CD4-positive, alpha-beta T cell (primary cell): ENCODE measurements around the gene NCKAP5. TPM values are rescaled to one million over a fixed set of nuclear protein-coding genes. Genes with fewer than 3 reads are reported as not detected.

Source experiments
- ATAC-seq: fragments of 200-7000 bp; cut with Tn5 transposase; one replicate; pipeline ENCODE4 v1.10.0; 2022; ENCODE audit warnings: mild to moderate bottlenecking; ENCODE audit not compliant: poor library complexity
- CTCF ChIA-PET: fragments of 350-600 bp; sonication (Branson Sonifier 250); formaldehyde crosslinking; loops from one replicate; lab custom pipeline; 2021; ENCODE audit warnings: antibody characterized with exemption, inconsistent platforms; lab: Charles Lee
- POLR2A ChIA-PET: fragments of 350-600 bp; sonication (Branson Sonifier 250); formaldehyde crosslinking; loops from one replicate; lab custom pipeline; 2021; ENCODE audit warnings: antibody characterized with exemption, inconsistent platforms; lab: Charles Lee
- DNase-seq, 14 experiments: peaks; one replicate each; pipeline ENCODE4 v3.0.0-alpha.2; 2013 to 2020; ENCODE audit warnings: mixed read lengths in 2 of 14
- H3K27ac ChIP-seq, 2 donors: one replicate each; pipeline versions ENCODE4 v1.5.1 to v1.7.0; 2013; ENCODE audit warnings: low read length in 2 of 2, low read depth in 1 of 2, mild to moderate bottlenecking in 1 of 2
- H3K27me3 ChIP-seq, 2 experiments: 1 replicate in 1 of 2; 2 replicates in 1 of 2; pipeline versions ENCODE4 v1.6.1 to v1.7.0; 2013; ENCODE audit warnings: low read length in 2 of 2, control low read depth in 1 of 2, mild to moderate bottlenecking in 1 of 2, moderate library complexity in 1 of 2; ENCODE audit not compliant: insufficient read depth in 2 of 2, control insufficient read depth in 1 of 2
- H3K36me3 ChIP-seq: one replicate; pipeline ENCODE4 v1.6.1; 2013; ENCODE audit warnings: low read length, control low read depth; ENCODE audit not compliant: insufficient read depth
- H3K4me1 ChIP-seq: one replicate; pipeline ENCODE4 v1.6.1; 2013; ENCODE audit warnings: low read length, control low read depth; ENCODE audit not compliant: insufficient read depth
- H3K4me3 ChIP-seq: one replicate; pipeline ENCODE4 v1.5.1; 2013; ENCODE audit warnings: mild to moderate bottlenecking, low read length, moderate library complexity
- H3K9me3 ChIP-seq, 2 experiments: 1 replicate in 1 of 2; 2 replicates in 1 of 2; pipeline versions ENCODE4 v1.6.1 to v1.7.0; 2013; ENCODE audit warnings: low read length in 2 of 2, mild to moderate bottlenecking in 2 of 2, control low read depth in 1 of 2, moderate library complexity in 1 of 2; ENCODE audit not compliant: control insufficient read depth in 1 of 2, insufficient read depth in 1 of 2
- H3K27ac Mint-ChIP-seq: one replicate; pipeline ENCODE4 v1.8.0; 2020; ENCODE audit warnings: mixed read lengths
- H3K27me3 Mint-ChIP-seq: one replicate; pipeline ENCODE4 v1.8.0; 2021; ENCODE audit warnings: mixed read lengths
- H3K36me3 Mint-ChIP-seq: one replicate; pipeline ENCODE4 v1.8.0; 2021; ENCODE audit warnings: low read depth, mixed read lengths
- H3K4me1 Mint-ChIP-seq: one replicate; pipeline ENCODE4 v1.8.0; 2021; ENCODE audit warnings: low read depth, mixed read lengths
- H3K4me3 Mint-ChIP-seq: one replicate; pipeline ENCODE4 v1.8.0; 2020; ENCODE audit warnings: mild to moderate bottlenecking, mixed read lengths
- H3K9me3 Mint-ChIP-seq: one replicate; pipeline ENCODE4 v1.8.0; 2020; ENCODE audit warnings: mixed read lengths
- intact Hi-C, 2 experiments: fragments of 100-400 bp; cut with DNase I in 1 of 2; cut with micrococcal nuclease in 1 of 2; formaldehyde crosslinking; loops; one replicate each; pipeline versions ENCODE4 v1.15.1 to v1.9.0; 2023 to 2025; cut with DNase I, micrococcal nuclease
- total RNA-seq, 174 experiments: library from RNA in 2 of 174; stranded (reverse) in 2 of 174; gene quantifications; one replicate each; pipeline ENCODE4 v1.2.3 and lab custom pipeline; 2021 to 2026
- TF ChIP-seq, protein P1 (sequence below): fragments of 200-600 bp; IDR thresholded peaks from one replicate; pipeline ENCODE4 v1.8.0; 2022; ENCODE audit warnings: antibody characterized with exemption, mild to moderate bottlenecking

The NCKAP5 gene
- total RNA-seq, 2 experiments from 2014 or later, result not detected

DNA sequence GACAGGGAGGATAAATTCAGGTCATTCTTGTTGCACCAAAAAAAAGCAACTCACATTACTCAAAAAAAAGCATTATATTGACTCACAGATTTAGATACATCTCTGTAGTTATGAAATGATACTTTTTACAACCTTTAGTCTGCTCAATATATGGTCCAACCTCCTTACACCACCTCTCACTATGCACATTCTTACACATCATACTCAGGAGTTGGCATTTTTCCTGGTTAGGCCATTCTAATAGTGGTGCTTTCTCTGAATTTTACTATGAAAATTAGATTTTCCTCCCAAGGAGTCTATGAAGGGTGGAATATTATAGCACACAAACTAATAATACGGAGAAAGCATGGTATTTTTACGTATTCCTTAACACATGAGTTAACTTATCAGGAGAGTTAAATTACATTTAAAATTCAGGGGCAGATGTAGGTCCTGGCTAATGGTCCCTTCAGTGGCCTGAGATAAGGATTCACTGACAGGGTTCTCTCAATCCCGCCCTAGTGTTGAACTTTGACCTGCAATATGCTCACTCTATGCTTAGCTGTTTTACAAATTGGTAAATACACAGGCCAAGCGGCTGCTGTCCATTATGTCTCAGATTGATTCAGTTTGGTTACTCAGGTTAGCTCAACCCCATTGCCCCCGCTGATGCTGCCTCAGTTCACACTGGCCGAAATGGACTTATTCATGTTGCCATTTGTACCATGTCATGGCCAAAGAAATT is 153.6 kb downstream of the NCKAP5 start:
- no peak for DNase-seq
- ChIA-PET POLR2A (no interaction called here), CTCF (no interaction called here)
- Histone ChIP-seq H3K27ac (no peak overlapping the region), H3K4me3 (no peak overlapping the region), H3K27me3 (no peaks in the 10 kb centered on the region), H3K4me1 (no peaks in the 10 kb centered on the region), H3K9me3 (peaks cover 0 to 4% of the 10 kb centered on the region in 2 experiments), H3K36me3 (no peaks in the 10 kb centered on the region)
- no peak overlapping the region for H3K27ac Mint-ChIP-seq
- H3K36me3 Mint-ChIP-seq, result no peaks in the 10 kb centered on the region
- no peaks in the 10 kb centered on the region for H3K4me1 Mint-ChIP-seq
- H3K27me3 Mint-ChIP-seq, result no peaks in the 10 kb centered on the region
- intact Hi-C loops, result no loop called here
- H3K9me3 Mint-ChIP-seq, result no peaks in the 10 kb centered on the region
- ATAC-seq, result no peak
- no peak overlapping the region for H3K4me3 Mint-ChIP-seq
- TF ChIP-seq, protein P1, sequence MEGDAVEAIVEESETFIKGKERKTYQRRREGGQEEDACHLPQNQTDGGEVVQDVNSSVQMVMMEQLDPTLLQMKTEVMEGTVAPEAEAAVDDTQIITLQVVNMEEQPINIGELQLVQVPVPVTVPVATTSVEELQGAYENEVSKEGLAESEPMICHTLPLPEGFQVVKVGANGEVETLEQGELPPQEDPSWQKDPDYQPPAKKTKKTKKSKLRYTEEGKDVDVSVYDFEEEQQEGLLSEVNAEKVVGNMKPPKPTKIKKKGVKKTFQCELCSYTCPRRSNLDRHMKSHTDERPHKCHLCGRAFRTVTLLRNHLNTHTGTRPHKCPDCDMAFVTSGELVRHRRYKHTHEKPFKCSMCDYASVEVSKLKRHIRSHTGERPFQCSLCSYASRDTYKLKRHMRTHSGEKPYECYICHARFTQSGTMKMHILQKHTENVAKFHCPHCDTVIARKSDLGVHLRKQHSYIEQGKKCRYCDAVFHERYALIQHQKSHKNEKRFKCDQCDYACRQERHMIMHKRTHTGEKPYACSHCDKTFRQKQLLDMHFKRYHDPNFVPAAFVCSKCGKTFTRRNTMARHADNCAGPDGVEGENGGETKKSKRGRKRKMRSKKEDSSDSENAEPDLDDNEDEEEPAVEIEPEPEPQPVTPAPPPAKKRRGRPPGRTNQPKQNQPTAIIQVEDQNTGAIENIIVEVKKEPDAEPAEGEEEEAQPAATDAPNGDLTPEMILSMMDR, result no peak

DNA sequence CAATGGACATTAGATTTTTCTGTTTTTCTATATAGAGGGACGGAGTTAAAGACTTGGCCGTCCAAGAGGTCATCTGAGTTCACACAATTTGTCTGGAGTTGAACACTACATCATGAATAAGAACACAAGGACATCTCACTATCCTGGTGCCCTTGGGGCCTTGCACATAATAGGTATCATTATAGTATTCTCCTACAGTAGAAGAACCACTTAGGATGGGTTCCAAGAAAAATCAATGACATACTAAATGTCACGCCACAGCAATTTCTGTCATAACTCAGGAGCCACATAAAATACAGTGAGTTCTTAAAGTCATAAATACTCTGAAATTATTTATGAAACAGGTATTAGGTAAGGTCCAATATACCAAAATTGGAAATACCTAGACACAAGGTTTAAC is 154.4 kb downstream of the NCKAP5 start:
- Mint-ChIP-seq H3K27ac (no peak overlapping the region), H3K4me1 (no peaks in the 10 kb centered on the region), H3K36me3 (no peaks in the 10 kb centered on the region), H3K4me3 (no peak overlapping the region), H3K9me3 (no peaks in the 10 kb centered on the region), H3K27me3 (no peaks in the 10 kb centered on the region)
- H3K27me3 ChIP-seq, result no peaks in the 10 kb centered on the region
- no peaks in the 10 kb centered on the region for H3K36me3 ChIP-seq
- H3K4me3 ChIP-seq, result no peak overlapping the region
- TF ChIP-seq, protein P1, result no peak
- no peak for ATAC-seq
- CTCF ChIA-PET, result no interaction called here
- H3K27ac ChIP-seq, result no peak overlapping the region
- intact Hi-C loops, result no loop called here
- DNase-seq, result no peak
- no peaks in the 10 kb centered on the region for H3K4me1 ChIP-seq
- POLR2A ChIA-PET, result no interaction called here
- H3K9me3 ChIP-seq, result peaks cover 0 to 4% of the 10 kb centered on the region in 2 experiments

DNA sequence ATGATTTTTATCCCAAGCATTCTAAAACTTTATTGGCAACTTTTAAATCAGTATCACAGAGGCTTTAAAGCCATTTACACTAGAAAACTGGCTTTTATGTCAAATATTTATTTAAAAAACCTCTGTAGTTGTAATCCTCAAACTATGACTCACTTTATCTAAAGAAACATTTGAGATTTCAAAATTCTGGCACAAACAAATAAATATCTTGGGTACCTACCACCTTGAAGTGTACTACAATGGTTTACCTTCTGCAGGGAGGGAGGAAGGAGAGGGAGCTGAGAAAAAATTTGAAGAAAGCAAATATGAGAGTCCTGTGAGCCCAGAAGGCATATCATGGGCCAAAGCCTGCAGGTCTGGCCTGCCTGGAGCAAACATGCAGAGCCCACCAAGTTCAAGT is 155.6 kb downstream of the NCKAP5 start:
- TF ChIP-seq, protein P1, result no peak
- Mint-ChIP-seq H3K36me3 (no peaks in the 10 kb centered on the region), H3K4me1 (no peaks in the 10 kb centered on the region), H3K27ac (no peak overlapping the region), H3K9me3 (no peaks in the 10 kb centered on the region), H3K4me3 (no peak overlapping the region), H3K27me3 (no peaks in the 10 kb centered on the region)
- ATAC-seq (no peak), DNase-seq (no peak)
- intact Hi-C loops, result no loop called here
- H3K4me1 ChIP-seq, result no peaks in the 10 kb centered on the region
- H3K27me3 ChIP-seq, result no peaks in the 10 kb centered on the region
- ChIA-PET POLR2A (no interaction called here), CTCF (no interaction called here)
- H3K4me3 ChIP-seq, result no peak overlapping the region
- H3K27ac ChIP-seq, result no peak overlapping the region
- H3K9me3 ChIP-seq, result peaks cover 0 to 4% of the 10 kb centered on the region in 2 experiments
- H3K36me3 ChIP-seq, result no peaks in the 10 kb centered on the region
